GM23248 (cell line): Measurements from ENCODE around the gene CLDND2. TPM values are rescaled to one million over a fixed set of nuclear protein-coding genes. Genes with fewer than 3 reads are reported as not detected.

Experiments
- DNase-seq: peaks from one replicate; pipeline ENCODE4 v3.0.0-alpha.2; 2015
- H2AFZ ChIP-seq: fragments of 200-600 bp; sonication (generic); 2 replicates; pipeline ENCODE4 v1.6.1; 2016; ENCODE audit warnings: antibody characterized with exemption
- H3F3A ChIP-seq: fragments of 200-600 bp; sonication (generic); 2 replicates; pipeline ENCODE4 v1.6.1; 2016; ENCODE audit warnings: mild to moderate bottlenecking, antibody characterized with exemption, mixed run types; ENCODE audit not compliant: insufficient read depth
- H3K27ac ChIP-seq: fragments of 200-600 bp; sonication (generic); 2 replicates; pipeline ENCODE4 v1.5.1; 2016; ENCODE audit warnings: mild to moderate bottlenecking
- H3K27me3 ChIP-seq: fragments of 200-600 bp; sonication (generic); replicated peaks from 2 replicates; pipeline ENCODE4 v1.6.1; 2016; ENCODE audit warnings: mild to moderate bottlenecking; ENCODE audit not compliant: insufficient read depth
- H3K36me3 ChIP-seq: fragments of 200-600 bp; sonication (generic); 2 replicates; pipeline ENCODE4 v1.6.1; 2016; ENCODE audit warnings: low read depth, mild to moderate bottlenecking
- H3K4me1 ChIP-seq: fragments of 200-600 bp; sonication (generic); 2 replicates; pipeline ENCODE4 v1.6.1; 2016; ENCODE audit warnings: mild to moderate bottlenecking; ENCODE audit not compliant: insufficient read depth
- H3K4me2 ChIP-seq: fragments of 200-600 bp; sonication (generic); one replicate; pipeline ENCODE4 v1.6.1; 2016; ENCODE audit warnings: mild to moderate bottlenecking; ENCODE audit not compliant: unreplicated experiment
- H3K4me3 ChIP-seq: fragments of 200-600 bp; sonication (generic); 2 replicates; pipeline ENCODE4 v1.5.1; 2016; ENCODE audit warnings: mild to moderate bottlenecking
- H3K79me2 ChIP-seq: fragments of 200-600 bp; sonication (generic); 2 replicates; pipeline ENCODE4 v1.6.1; 2016; ENCODE audit warnings: mild to moderate bottlenecking; ENCODE audit not compliant: insufficient read depth
- H3K9ac ChIP-seq: fragments of 200-600 bp; sonication (generic); 2 replicates; pipeline ENCODE4 v1.6.1; 2016; ENCODE audit warnings: mild to moderate bottlenecking
- H3K9me2 ChIP-seq: fragments of 200-600 bp; sonication (generic); 2 replicates; pipeline ENCODE4 v1.6.1; 2016; ENCODE audit warnings: mixed run types, mild to moderate bottlenecking, moderate library complexity; ENCODE audit not compliant: insufficient read depth
- H3K9me3 ChIP-seq: fragments of 200-600 bp; sonication (generic); one replicate; pipeline ENCODE4 v1.6.1; 2017; ENCODE audit warnings: low read depth
- H4K20me1 ChIP-seq: fragments of 200-600 bp; sonication (generic); 2 replicates; pipeline ENCODE4 v1.6.0; 2016; ENCODE audit not compliant: insufficient read depth
- EZH2 ChIP-seq: fragments of 200-600 bp; sonication (generic); IDR thresholded peaks from 2 replicates; pipeline ENCODE4 v1.6.1; 2018; ENCODE audit warnings: antibody characterized with exemption, mild to moderate bottlenecking; ENCODE audit not compliant: insufficient read depth, poor library complexity, severe bottlenecking
- EZH2phosphoT487 ChIP-seq: fragments of 200-600 bp; sonication (generic); IDR thresholded peaks from 2 replicates; pipeline ENCODE4 v1.6.1; 2018; ENCODE audit warnings: antibody characterized with exemption, moderate library complexity, mild to moderate bottlenecking, low read depth; ENCODE audit not compliant: insufficient read depth
- WGBS, 2 experiments: methylation state at CpG; one replicate each; pipeline ENCODE4 v1.1.6; 2015 to 2017; ENCODE audit warnings: low lambda C conversion rate in 2 of 2, low coverage in 1 of 2; ENCODE audit errors: missing lambda C conversion rate in 2 of 2; 5-methylcytosine and 5-hydroxymethylcytosine counted together
- in situ Hi-C: fragments of 300-500 bp; cut with MboI; formaldehyde crosslinking; loops from 2 replicates; pipeline ENCODE4 v1.15.0; 2020
- polyA plus RNA-seq: library from polyadenylated mRNA; unstranded; fragments of >200 nt; fragmentation: Nextera tagmentation; extraction: Ambion mirVana; gene quantifications from 2 replicates; pipeline ENCODE4 v1.2.1, GENCODE V29; 2016
- total RNA-seq: library from RNA; depleted of rRNA; stranded (reverse); fragments of >200 nt; shearing (Covaris generic); gene quantifications from 2 replicates; pipeline ENCODE4 v1.2.3, GENCODE V29; 2014

The CLDND2 gene
- total and polyA plus RNA-seq, 2 experiments from 2014 or later: 1.0 TPM; not detected in 1

DNA sequence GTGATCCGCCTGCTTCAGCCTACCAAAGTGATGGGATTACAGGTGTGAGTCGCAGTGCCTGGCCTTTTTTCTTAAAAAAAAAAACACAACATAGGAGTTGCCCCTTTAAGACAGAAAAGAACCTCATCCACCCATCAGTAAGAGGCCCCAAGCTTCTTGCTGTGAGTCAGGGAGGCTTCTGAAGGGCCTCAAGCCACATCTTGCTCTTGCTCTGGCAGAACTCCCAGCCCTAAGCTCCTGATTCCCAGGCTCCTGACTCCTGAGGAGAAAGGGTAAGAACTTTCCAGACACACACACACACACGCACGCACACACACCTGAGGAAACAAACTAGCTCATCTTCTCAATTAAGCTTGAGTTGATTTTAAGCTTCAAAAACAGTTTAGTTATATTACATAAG lies 9.5 kb downstream of the CLDND2 start:
- Histone ChIP-seq H2AFZ (no peak overlapping the region), H3K27ac (peak overlapping the region; percentile 85), H3K36me3 (no peaks in the 10 kb centered on the region), H3K4me2 (peak overlapping the region; percentile 21), H3K9me3 (no peaks in the 10 kb centered on the region), H4K20me1 (no peaks in the 10 kb centered on the region), H3K79me2 (peaks cover 70% of the 10 kb centered on the region), H3K4me1 (peaks cover 17% of the 10 kb centered on the region), H3F3A (peaks cover 18% of the 10 kb centered on the region), H3K4me3 (no peak overlapping the region), H3K9ac (peak overlapping the region; percentile 54), H3K9me2 (no peaks in the 10 kb centered on the region), H3K27me3 (no peaks in the 10 kb centered on the region)
- WGBS, 2 experiments: 73 to 81% methylated on average over 4 of the region's 4 CpGs
- in situ Hi-C loops: no loop called here
- DNase-seq: peak; percentile 96
- TF ChIP-seq EZH2phosphoT487 (no peak), EZH2 (no peak)

GRCh38 chr19:51357952-51358351 lies 10.9 kb downstream of the CLDND2 start:
- no peaks in the 10 kb centered on the region for H3K9me3 ChIP-seq
- no peak overlapping the region for H3K4me2 ChIP-seq
- DNase-seq: no peak
- in situ Hi-C loops: no loop called here
- H4K20me1 ChIP-seq: no peaks in the 10 kb centered on the region
- no peak for TF ChIP-seq EZH2
- TF ChIP-seq EZH2phosphoT487: no peak
- no peak overlapping the region for H3K27ac ChIP-seq
- no peaks in the 10 kb centered on the region for H3K27me3 ChIP-seq
- H3K9ac ChIP-seq: no peak overlapping the region
- no peak overlapping the region for H2AFZ ChIP-seq
- H3F3A ChIP-seq: peaks cover 18% of the 10 kb centered on the region
- peaks cover 14% of the 10 kb centered on the region for H3K4me1 ChIP-seq
- H3K79me2 ChIP-seq: peaks cover 58% of the 10 kb centered on the region
- 88% methylated on average over 7 of the region's 7 CpGs for whole genome bisulfite sequencing, 2 experiments
- no peaks in the 10 kb centered on the region for H3K36me3 ChIP-seq
- no peak overlapping the region for H3K4me3 ChIP-seq
- no peaks in the 10 kb centered on the region for H3K9me2 ChIP-seq

- no peak overlapping the region for H3K27ac ChIP-seq
- H4K20me1 ChIP-seq: no peaks in the 10 kb centered on the region
- H3K9me3 ChIP-seq: no peaks in the 10 kb centered on the region
- H3F3A ChIP-seq: peaks cover 21% of the 10 kb centered on the region
- TF ChIP-seq EZH2 (no peak), EZH2phosphoT487 (no peak)
- H3K36me3 ChIP-seq: no peaks in the 10 kb centered on the region
- DNase-seq: no peak
- no peak overlapping the region for H3K9ac ChIP-seq
- no peak overlapping the region for H2AFZ ChIP-seq
- H3K79me2 ChIP-seq: peaks cover 43% of the 10 kb centered on the region
- WGBS, 2 experiments: 93 to 95% methylated on average over 10 of the region's 10 CpGs
- in situ Hi-C loops: no loop called here
- H3K4me3 ChIP-seq: no peak overlapping the region
- H3K9me2 ChIP-seq: no peaks in the 10 kb centered on the region
- H3K27me3 ChIP-seq: no peaks in the 10 kb centered on the region
- H3K4me2 ChIP-seq: no peak overlapping the region
- peaks cover 13% of the 10 kb centered on the region for H3K4me1 ChIP-seq
Measured at GRCh38 chr19:51356159-51356801, 12.5 kb downstream of the CLDND2 start.

- no peak for DNase-seq
- TF ChIP-seq EZH2phosphoT487: no peak
- no peak for TF ChIP-seq EZH2
- H3K9me3 ChIP-seq: no peaks in the 10 kb centered on the region
- H3K4me3 ChIP-seq: no peak overlapping the region
- H4K20me1 ChIP-seq: no peaks in the 10 kb centered on the region
- H2AFZ ChIP-seq: no peak overlapping the region
- H3K27ac ChIP-seq: no peak overlapping the region
- no peaks in the 10 kb centered on the region for H3K36me3 ChIP-seq
- no peak overlapping the region for H3K4me2 ChIP-seq
- peaks cover 19% of the 10 kb centered on the region for H3F3A ChIP-seq
- no peaks in the 10 kb centered on the region for H3K9me2 ChIP-seq
- no peaks in the 10 kb centered on the region for H3K27me3 ChIP-seq
- H3K79me2 ChIP-seq: peaks cover 28% of the 10 kb centered on the region
- in situ Hi-C loops: no loop called here
- no peak overlapping the region for H3K9ac ChIP-seq
- 72 to 76% methylated on average over 8 of the region's 8 CpGs for WGBS, 2 experiments
- H3K4me1 ChIP-seq: peaks cover 15% of the 10 kb centered on the region
Measured at GRCh38 chr19:51354742-51355148, 14.1 kb downstream of the CLDND2 start.
